Gastrocnemius medialis (tissue), 4 donors: ENCODE data around the gene PTPRN2. TPM values are rescaled to one million over a fixed set of nuclear protein-coding genes. Genes with fewer than 3 reads are reported as not detected.

Source experiments
- ATAC-seq, 2 donors: fragments of 150-250 bp; one replicate each; pipeline ENCODE4 v1.9.1; 2016
- DNase-seq, 2 donors: peaks; one replicate each; pipeline ENCODE4 v3.0.0-alpha.2; 2019
- H3K27ac ChIP-seq, 4 donors: fragments of 200-600 bp; sonication (generic); 1 replicate in 1 of 4; 2 replicates in 3 of 4; pipeline ENCODE4 v1.5.1; 2016 to 2018; ENCODE audit warnings: mild to moderate bottlenecking in 2 of 4, moderate library complexity in 1 of 4
- H3K27me3 ChIP-seq, 3 donors: fragments of 200-600 bp; sonication (generic) in 2 of 3; 1 replicate in 1 of 3; 2 replicates in 2 of 3; pipeline versions ENCODE4 v1.5.1 to v1.6.0; 2016 to 2019; ENCODE audit warnings: mild to moderate bottlenecking in 1 of 3, moderate library complexity in 1 of 3
- H3K36me3 ChIP-seq, 2 donors: fragments of 200-600 bp; sonication (generic) in 1 of 2; one replicate each; pipeline ENCODE4 v1.5.1; 2017 to 2018
- H3K4me1 ChIP-seq, 2 donors: fragments of 200-600 bp; sonication (generic) in 1 of 2; one replicate each; pipeline ENCODE4 v1.5.1; 2016 to 2017; ENCODE audit warnings: mild to moderate bottlenecking in 2 of 2
- H3K4me3 ChIP-seq, 4 donors: fragments of 200-600 bp; sonication (generic) in 3 of 4; 1 replicate in 1 of 4; 2 replicates in 3 of 4; pipeline ENCODE4 v1.5.1; 2016 to 2019; ENCODE audit warnings: mild to moderate bottlenecking in 2 of 4
- H3K9me3 ChIP-seq, 3 donors: fragments of 200-600 bp; sonication (generic) in 2 of 3; 1 replicate in 1 of 3; 2 replicates in 2 of 3; pipeline ENCODE4 v1.5.1; 2016 to 2019
- POLR2A ChIP-seq, 2 donors: fragments of 450-650 bp; IDR thresholded peaks; one replicate each; pipeline ENCODE4 v1.6.1; 2017; ENCODE audit warnings: antibody characterized with exemption in 2 of 2, mild to moderate bottlenecking in 2 of 2, moderate library complexity in 2 of 2
- in situ Hi-C, 4 donors: fragments of 200-750 bp; cut with MboI; loops; one replicate each; pipeline versions ENCODE4 v1.15.0 to v1.8.0; 2017; ENCODE audit warnings: low sequenced_read_pairs in 4 of 4
- intact Hi-C: fragments of 100-400 bp; cut with DNase I; formaldehyde crosslinking; loops from one replicate; pipeline ENCODE4 v1.15.1; 2023; ENCODE audit warnings: low total_unique reads
- total RNA-seq, 4 donors: library from RNA; depleted of rRNA; stranded (reverse); fragments of >200 nt; gene quantifications; one replicate each; pipeline versions ENCODE4 v1.1.0 to v1.2.3, GENCODE V29; 2016
- TF ChIP-seq, protein P1 (sequence below), 5 experiments: fragments of 450-650 bp in 3 of 5; fragments of 200-600 bp in 2 of 5; sonication (generic) in 2 of 5; IDR thresholded peaks in 4 of 5; conservative IDR thresholded peaks in 1 of 5; 1 replicate in 4 of 5; 2 replicates in 1 of 5; pipeline ENCODE4 v1.5.1; 2016 to 2019; ENCODE audit warnings: antibody characterized with exemption in 5 of 5, mild to moderate bottlenecking in 3 of 5, moderate library complexity in 3 of 5

PTPRN2 gene
- total RNA-seq, 4 donors from 2014 or later, result 0.66 to 0.85 (median 0.81) TPM

- TF ChIP-seq, protein P1, sequence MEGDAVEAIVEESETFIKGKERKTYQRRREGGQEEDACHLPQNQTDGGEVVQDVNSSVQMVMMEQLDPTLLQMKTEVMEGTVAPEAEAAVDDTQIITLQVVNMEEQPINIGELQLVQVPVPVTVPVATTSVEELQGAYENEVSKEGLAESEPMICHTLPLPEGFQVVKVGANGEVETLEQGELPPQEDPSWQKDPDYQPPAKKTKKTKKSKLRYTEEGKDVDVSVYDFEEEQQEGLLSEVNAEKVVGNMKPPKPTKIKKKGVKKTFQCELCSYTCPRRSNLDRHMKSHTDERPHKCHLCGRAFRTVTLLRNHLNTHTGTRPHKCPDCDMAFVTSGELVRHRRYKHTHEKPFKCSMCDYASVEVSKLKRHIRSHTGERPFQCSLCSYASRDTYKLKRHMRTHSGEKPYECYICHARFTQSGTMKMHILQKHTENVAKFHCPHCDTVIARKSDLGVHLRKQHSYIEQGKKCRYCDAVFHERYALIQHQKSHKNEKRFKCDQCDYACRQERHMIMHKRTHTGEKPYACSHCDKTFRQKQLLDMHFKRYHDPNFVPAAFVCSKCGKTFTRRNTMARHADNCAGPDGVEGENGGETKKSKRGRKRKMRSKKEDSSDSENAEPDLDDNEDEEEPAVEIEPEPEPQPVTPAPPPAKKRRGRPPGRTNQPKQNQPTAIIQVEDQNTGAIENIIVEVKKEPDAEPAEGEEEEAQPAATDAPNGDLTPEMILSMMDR (IDR thresholded peaks at IDR 0.05 in 4 of 5, conservative IDR thresholded peaks at IDR 0.05 in 1 of 5), result no peak
- no peak for TF ChIP-seq POLR2A (IDR thresholded peaks at IDR 0.05)
- Histone ChIP-seq H3K27me3 (no peaks in the 10 kb centered on the region), H3K9me3 (no peaks in the 10 kb centered on the region), H3K27ac (no peak overlapping the region), H3K4me1 (no peaks in the 10 kb centered on the region), H3K4me3 (no peak overlapping the region), H3K36me3 (no peaks in the 10 kb centered on the region)
- DNase-seq (no peak), ATAC-seq (no peak)
- in situ Hi-C loops (no loop called here), intact Hi-C loops (no loop called here)
These were observed 714.4 kb downstream of the PTPRN2 start for GRCh38 chr7:157873181-157873580.

DNA sequence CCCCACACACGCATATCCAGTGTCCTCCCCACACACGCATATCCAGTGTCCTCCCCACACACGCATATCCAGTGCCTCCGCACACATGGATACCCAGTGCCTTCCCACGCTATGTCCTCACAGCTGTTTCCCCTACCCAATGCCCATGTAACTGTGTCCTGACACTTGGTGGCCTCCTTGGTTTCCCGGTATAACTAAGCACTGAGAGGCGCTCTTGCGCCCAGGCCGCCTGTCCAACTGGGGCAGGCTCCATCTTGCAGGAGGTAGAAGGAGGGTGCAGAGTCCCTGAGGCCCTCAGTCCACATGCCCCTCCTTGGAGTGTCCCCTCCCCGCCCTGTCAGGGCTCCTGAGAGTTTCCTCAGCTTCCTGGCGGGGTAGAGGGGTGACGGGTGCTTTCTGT is 715.2 kb downstream of the PTPRN2 start:
- Histone ChIP-seq H3K4me3 (no peak overlapping the region), H3K4me1 (no peaks in the 10 kb centered on the region), H3K27ac (no peak overlapping the region), H3K27me3 (no peaks in the 10 kb centered on the region), H3K36me3 (no peaks in the 10 kb centered on the region), H3K9me3 (no peaks in the 10 kb centered on the region)
- in situ Hi-C loops (no loop called here), intact Hi-C loops (no loop called here)
- no peak for TF ChIP-seq POLR2A (IDR thresholded peaks at IDR 0.05)
- ATAC-seq (no peak), DNase-seq (no peak)

GRCh38 chr7:157871681-157872080 is 715.9 kb downstream of the PTPRN2 start:
- Histone ChIP-seq H3K27me3 (no peaks in the 10 kb centered on the region), H3K9me3 (no peaks in the 10 kb centered on the region), H3K27ac (no peak overlapping the region), H3K4me1 (no peaks in the 10 kb centered on the region), H3K36me3 (no peaks in the 10 kb centered on the region), H3K4me3 (no peak overlapping the region)
- DNase-seq (no peak), ATAC-seq (no peak)
- in situ Hi-C loops, result no loop called here
- TF ChIP-seq, protein P1 (IDR thresholded peaks at IDR 0.05 in 4 of 5, conservative IDR thresholded peaks at IDR 0.05 in 1 of 5), result no peak
- TF ChIP-seq POLR2A (IDR thresholded peaks at IDR 0.05), result no peak
- intact Hi-C loops, result no loop called here

DNA sequence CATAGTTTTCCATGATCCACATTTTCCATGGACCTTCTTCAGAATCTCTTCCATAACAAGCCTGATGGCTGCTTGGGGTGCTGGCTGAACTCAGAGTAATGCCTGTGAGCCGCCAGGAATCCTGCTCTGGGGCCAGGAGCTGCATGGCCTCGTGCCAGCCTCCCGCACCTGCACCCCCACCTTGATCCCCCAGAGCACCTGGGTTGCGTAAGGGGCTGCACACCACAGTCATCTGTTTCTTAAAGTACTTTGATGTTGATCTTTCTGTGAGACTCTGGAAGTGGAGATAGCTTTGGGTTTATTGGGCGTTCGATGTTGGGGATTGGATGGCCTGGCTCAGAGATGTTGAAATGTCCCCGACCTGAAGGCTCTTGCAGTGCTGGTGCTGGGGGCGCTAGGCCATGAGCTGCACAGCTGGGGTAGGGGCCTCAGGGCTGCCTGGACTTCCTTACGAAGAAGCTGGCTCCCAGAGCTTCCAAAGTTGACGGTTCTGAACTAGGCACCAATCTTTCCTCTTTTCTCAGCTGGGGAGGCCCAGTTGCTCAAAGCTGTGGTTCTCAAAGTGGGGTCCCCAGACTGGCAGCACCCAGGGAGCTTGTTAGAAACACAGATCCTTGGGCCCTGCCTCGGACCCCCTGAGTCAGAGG is 716.9 kb downstream of the PTPRN2 start:
- H3K27me3 ChIP-seq, result no peaks in the 10 kb centered on the region
- H3K9me3 ChIP-seq, result no peaks in the 10 kb centered on the region
- ATAC-seq, result no peak
- intact Hi-C loops (no loop called here), in situ Hi-C loops (no loop called here)
- no peak overlapping the region for H3K27ac ChIP-seq
- H3K36me3 ChIP-seq, result no peaks in the 10 kb centered on the region
- TF ChIP-seq, protein P1 (IDR thresholded peaks at IDR 0.05 in 4 of 5, conservative IDR thresholded peaks at IDR 0.05 in 1 of 5), result no peak
- H3K4me1 ChIP-seq, result no peaks in the 10 kb centered on the region
- no peak overlapping the region for H3K4me3 ChIP-seq
- DNase-seq, result no peak

GRCh38 chr7:157869793-157870192 is 717.8 kb downstream of the PTPRN2 start:
- DNase-seq, result no peak
- Histone ChIP-seq H3K4me1 (no peaks in the 10 kb centered on the region), H3K4me3 (no peak overlapping the region), H3K27ac (no peak overlapping the region), H3K36me3 (no peaks in the 10 kb centered on the region), H3K27me3 (no peaks in the 10 kb centered on the region), H3K9me3 (no peaks in the 10 kb centered on the region)
- in situ Hi-C loops, result no loop called here
- TF ChIP-seq, protein P1 (IDR thresholded peaks at IDR 0.05 in 4 of 5, conservative IDR thresholded peaks at IDR 0.05 in 1 of 5), result no peak
- TF ChIP-seq POLR2A (IDR thresholded peaks at IDR 0.05), result no peak
- intact Hi-C loops, result no loop called here
- ATAC-seq, result no peak
